K562 (cell line): ENCODE results near the gene DGCR8. TPM values are rescaled to one million over a fixed set of nuclear protein-coding genes. Genes with fewer than 3 reads are reported as not detected.
A peak's percentile ranks its signal among the peaks of the same experiment; 100 is the strongest.

Source experiments
- ATF2 ChIP-seq: sonication (generic); formaldehyde crosslinking; IDR thresholded peaks from 2 replicates; pipeline ENCODE4 v1.8.1; 2022; ENCODE audit warnings: missing genetic modification reagents
- ATF3 ChIP-seq, 2 experiments: fragments of 450-650 bp in 1 of 2; sonication (generic) in 1 of 2; formaldehyde crosslinking in 1 of 2; IDR thresholded peaks in 1 of 2; conservative IDR thresholded peaks in 1 of 2; 2 replicates each; pipeline versions ENCODE4 v1.6.1 to v1.8.1; 2016 to 2023; ENCODE audit warnings: mild to moderate bottlenecking in 2 of 2, moderate library complexity in 2 of 2, inconsistent platforms in 1 of 2, missing genetic modification reagents in 1 of 2
- BHLHE40 ChIP-seq: IDR thresholded peaks from 2 replicates; pipeline ENCODE4 v1.6.1; 2011; ENCODE audit warnings: low read length, improper control_type of control experiment
- CC2D1A ChIP-seq: fragments of 450-650 bp; IDR thresholded peaks from 2 replicates; pipeline ENCODE4 v1.6.1; 2017; ENCODE audit warnings: mild to moderate bottlenecking
- E2F6 ChIP-seq, 2 experiments: IDR thresholded peaks; 2 replicates each; pipeline ENCODE4 v1.6.1; 2011; ENCODE audit warnings: borderline replicate concordance in 1 of 2, control low read depth in 1 of 2, low read depth in 1 of 2, low read length in 1 of 2, mild to moderate bottlenecking in 1 of 2, mixed read lengths in 1 of 2, moderate library complexity in 1 of 2; ENCODE audit not compliant: insufficient read depth in 1 of 2, insufficient read length in 1 of 2, poor library complexity in 1 of 2, severe bottlenecking in 1 of 2; ENCODE audit errors: extremely low read depth in 1 of 2
- FOXO4 ChIP-seq: fragments of 450-650 bp; formaldehyde crosslinking; IDR thresholded peaks from 2 replicates; pipeline ENCODE4 v1.4.0; 2020; ENCODE audit warnings: mild to moderate bottlenecking, moderate library complexity
- HDAC2 ChIP-seq: fragments of 450-650 bp; IDR thresholded peaks from 2 replicates; pipeline ENCODE4 v1.6.1; 2016; ENCODE audit warnings: mild to moderate bottlenecking
- HDAC8 ChIP-seq: fragments of 450-650 bp; IDR thresholded peaks from 2 replicates; pipeline ENCODE4 v1.6.1; 2016; ENCODE audit warnings: mild to moderate bottlenecking, missing genetic modification characterization, moderate library complexity, missing compliant biosample characterization
- MAFF ChIP-seq: IDR thresholded peaks from 2 replicates; pipeline ENCODE4 v1.6.1; 2012; ENCODE audit warnings: low read length, improper control_type of control experiment
- NR4A1 ChIP-seq, 2 experiments: fragments of 250-450 bp in 1 of 2; fragments of 450-650 bp in 1 of 2; sonication (Bioruptor Pico) in 1 of 2; IDR thresholded peaks; 2 replicates each; pipeline versions ENCODE4 v1.4.0 to v1.6.1; 2016 to 2020; ENCODE audit warnings: mild to moderate bottlenecking in 2 of 2, missing compliant biosample characterization in 1 of 2, missing genetic modification characterization in 1 of 2, moderate library complexity in 1 of 2
- PHB ChIP-seq: fragments of 250-450 bp; sonication (Bioruptor Pico); IDR thresholded peaks from 2 replicates; pipeline ENCODE4 v1.5.0; 2021
- PTBP1 ChIP-seq: fragments of 200-400 bp; formaldehyde crosslinking; IDR thresholded peaks from 2 replicates; pipeline ENCODE4 v1.6.1; 2017; ENCODE audit warnings: low read depth, low read length
- SAFB2 ChIP-seq: fragments of 200-400 bp; formaldehyde crosslinking; IDR thresholded peaks from 2 replicates; pipeline ENCODE4 v1.6.1; 2018; ENCODE audit warnings: borderline replicate concordance, low read length, low read depth, moderate library complexity; ENCODE audit not compliant: severe bottlenecking
- THAP12 ChIP-seq: fragments of 250-450 bp; sonication (Bioruptor Pico); IDR thresholded peaks from 2 replicates; pipeline ENCODE4 v1.9.0; 2021; ENCODE audit warnings: mild to moderate bottlenecking, inconsistent platforms
- ZNF280B ChIP-seq: fragments of 250-450 bp; sonication (Bioruptor Pico); IDR thresholded peaks from 2 replicates; pipeline ENCODE4 v1.5.1; 2021; ENCODE audit warnings: mild to moderate bottlenecking
- ZNF717 ChIP-seq: fragments of 250-450 bp; sonication (Bioruptor Pico); IDR thresholded peaks from 2 replicates; pipeline ENCODE4 v1.5.0; 2021
- ZNF76 ChIP-seq: fragments of 250-450 bp; sonication (Bioruptor Pico); IDR thresholded peaks from 2 replicates; pipeline ENCODE4 v1.4.0; 2020; ENCODE audit warnings: mild to moderate bottlenecking, moderate library complexity, borderline replicate concordance
- polyA plus RNA-seq, 8 experiments: library from polyadenylated mRNA; depleted of rRNA in 4 of 8; stranded (reverse) in 5 of 8; unstranded in 3 of 8; fragments of >200 nt; fragmentation: Nextera tagmentation in 2 of 8; fragmentation: Illumina TruSeq in 1 of 8; extraction: Ambion mirVana in 2 of 8; extraction: Trizol in 1 of 8; gene quantifications; 2 replicates each; pipeline versions ENCODE4 v1.2.1 to v1.2.3, GENCODE V29; 2011 to 2014; ENCODE audit warnings: inconsistent platforms in 1 of 8, missing spikeins in 1 of 8
- total RNA-seq, 7 experiments: library from RNA; depleted of rRNA in 6 of 7; stranded (reverse); fragments of >200 nt in 6 of 7; fragmentation: Illumina TruSeq in 2 of 7; extraction: Trizol in 2 of 7; gene quantifications; 2 replicates each; pipeline versions ENCODE4 v1.2.1 to v1.2.3, GENCODE V29; 2011 to 2021; ENCODE audit warnings: low replicate concordance in 1 of 7

DGCR8 gene
- total and polyA plus RNA-seq, 9 of the 15 experiments (the other 6 are each of a cell fraction or from before 2014, with no cell fraction given): 5.9 to 144 (median 80.1) TPM

- TF ChIP-seq E2F6 (IDR thresholded peaks at IDR 0.05; ENCODE audit: borderline replicate concordance in 1 of 2, extremely low read depth in 1 of 2, insufficient read depth in 1 of 2, insufficient read length in 1 of 2, low read depth in 1 of 2, low read length in 1 of 2, poor library complexity in 1 of 2, severe bottlenecking in 1 of 2) (peak in 1 of 2 experiments; percentile 63), PTBP1 (no peak), NR4A1 (CRISPR knock-in tag; IDR thresholded peaks at IDR 0.05) (peak; percentile 80), NR4A1 (tag; IDR thresholded peaks at IDR 0.05) (peak; percentile 35; the same call in 1 of the 2 replicates), SAFB2 (no peak), ZNF280B (CRISPR knock-in tag) (no peak), HDAC2 (peak; percentile 85), HDAC8 (peak; percentile 73; the same call in 1 of the 2 replicates), ZNF717 (CRISPR knock-in tag) (no peak), ZNF76 (CRISPR knock-in tag) (peak; percentile 68), ATF2 (CRISPR knock-in tag) (no peak), THAP12 (CRISPR knock-in tag) (peak; percentile 92), BHLHE40 (peak; percentile 21; the same call in 1 of the 2 replicates), PHB (CRISPR knock-in tag) (peak; percentile 92; the same call in 1 of the 2 replicates), CC2D1A (peak; percentile 29; the same call in 1 of the 2 replicates), MAFF (no peak; the same call in 1 of the 2 replicates), ATF3 (IDR thresholded peaks at IDR 0.05) (no peak), ATF3 (CRISPR knock-in tag; conservative IDR thresholded peaks at IDR 0.05) (peak; percentile 50; the same call in 1 of the 2 replicates), FOXO4 (CRISPR knock-in tag) (peak; percentile 20; the same call in 1 of the 2 replicates)
These were observed 37.7 kb downstream of the DGCR8 start (continued) for GRCh38 chr22:20117633-20118299.
